ENCODE measurements around the gene CNMD.
A peak's percentile ranks its signal among the peaks of the same experiment; 100 is the strongest.
"Not testable (repeated sequence)": the region's sequence is repeated elsewhere in the genome, so short reads cannot be mapped to it uniquely, and the experiment has no call there.

The CNMD gene

GRCh38 chr13:52712385-52712784 lies 27.2 kb downstream of the CNMD start:
- Mint-ChIP-seq H3K36me3 (ENCODE audit: low read depth) (no peaks in the 10 kb centered on the region), H3K9me3 (peaks cover 17% of the 10 kb centered on the region), H3K4me3 (no peak overlapping the region), H3K27me3 (ENCODE audit: low read depth, poor library complexity) (peaks cover 2% of the 10 kb centered on the region), H3K27ac (no peak overlapping the region), H3K4me1 (peaks cover 23% of the 10 kb centered on the region)
- no peak for DNase-seq
- TF ChIP-seq CTCF (IDR thresholded peaks at IDR 0.05) = no peak

GRCh38 chr13:52711286-52711685 lies 28.3 kb downstream of the CNMD start:
- peak overlapping the region; percentile 40 for H3K27ac Mint-ChIP-seq
- no peak for TF ChIP-seq CTCF (IDR thresholded peaks at IDR 0.05)
- DNase-seq = peak; percentile 6
- no peaks in the 10 kb centered on the region for H3K36me3 Mint-ChIP-seq (ENCODE audit: low read depth)
- peaks cover 6% of the 10 kb centered on the region for H3K9me3 Mint-ChIP-seq
- peaks cover 23% of the 10 kb centered on the region for H3K4me1 Mint-ChIP-seq
- no peak overlapping the region for H3K4me3 Mint-ChIP-seq
- no peaks in the 10 kb centered on the region for H3K27me3 Mint-ChIP-seq (ENCODE audit: low read depth, poor library complexity)

- H3K27me3 Mint-ChIP-seq (ENCODE audit: low read depth, poor library complexity); DNase-seq; H3K36me3 Mint-ChIP-seq (ENCODE audit: low read depth); H3K27ac Mint-ChIP-seq; H3K4me3 Mint-ChIP-seq; H3K9me3 Mint-ChIP-seq: not testable (repeated sequence)
- peaks cover 33% of the 10 kb centered on the region for H3K4me1 Mint-ChIP-seq
Measured at GRCh38 chr13:52708266-52708665, 31.4 kb downstream of the CNMD start.

GRCh38 chr13:52707375-52707774 lies 32.2 kb downstream of the CNMD start:
- Mint-ChIP-seq H3K27ac (no peak overlapping the region), H3K36me3 (ENCODE audit: low read depth) (no peaks in the 10 kb centered on the region), H3K4me3 (no peak overlapping the region), H3K4me1 (peaks cover 34% of the 10 kb centered on the region), H3K27me3 (ENCODE audit: low read depth, poor library complexity) (no peaks in the 10 kb centered on the region), H3K9me3 (no peaks in the 10 kb centered on the region)
- peak; percentile 7 for TF ChIP-seq CTCF (IDR thresholded peaks at IDR 0.05)
- DNase-seq = no peak

- no peaks in the 10 kb centered on the region for H3K36me3 Mint-ChIP-seq (ENCODE audit: low read depth)
- DNase-seq = no peak
- no peaks in the 10 kb centered on the region for H3K9me3 Mint-ChIP-seq
- TF ChIP-seq CTCF (IDR thresholded peaks at IDR 0.05) = no peak
- H3K27ac Mint-ChIP-seq = no peak overlapping the region
- no peaks in the 10 kb centered on the region for H3K27me3 Mint-ChIP-seq (ENCODE audit: low read depth, poor library complexity)
- no peak overlapping the region for H3K4me3 Mint-ChIP-seq
- H3K4me1 Mint-ChIP-seq = peaks cover 22% of the 10 kb centered on the region
Measured at GRCh38 chr13:52706081-52706480, 33.5 kb downstream of the CNMD start.

- no peak for TF ChIP-seq CTCF (IDR thresholded peaks at IDR 0.05)
- H3K4me3 Mint-ChIP-seq = no peak overlapping the region
- H3K27me3 Mint-ChIP-seq (ENCODE audit: low read depth, poor library complexity) = no peaks in the 10 kb centered on the region
- no peaks in the 10 kb centered on the region for H3K36me3 Mint-ChIP-seq (ENCODE audit: low read depth)
- H3K27ac Mint-ChIP-seq = peak overlapping the region; percentile 36
- H3K4me1 Mint-ChIP-seq = peaks cover 21% of the 10 kb centered on the region
- H3K9me3 Mint-ChIP-seq = no peaks in the 10 kb centered on the region
- DNase-seq = peak; percentile 14
Measured at GRCh38 chr13:52703482-52703881, 36.1 kb downstream of the CNMD start.

All from nephron progenitor cell (in vitro differentiated cells).